Thoracic aorta (tissue), 2 donors: Measurements from ENCODE around the gene ARFGEF2. TPM values are rescaled to one million over a fixed set of nuclear protein-coding genes. Genes with fewer than 3 reads are reported as not detected.
"Not testable (repeated sequence)": the region's sequence is repeated elsewhere in the genome, so short reads cannot be mapped to it uniquely, and the experiment has no call there.

Experiments
- ATAC-seq: fragments of 150-250 bp; one replicate; pipeline ENCODE4 v1.8.0; 2017; ENCODE audit warnings: low read depth; ENCODE audit not compliant: insufficient number of reproducible peaks, low FRiP score
- DNase-seq: peaks from one replicate; pipeline ENCODE4 v3.0.0-alpha.2; 2020; ENCODE audit warnings: low spot score
- H3K27ac ChIP-seq, 2 donors: fragments of 200-600 bp; sonication (generic); 1 replicate in 1 of 2; 2 replicates in 1 of 2; pipeline ENCODE4 v1.5.1; 2016; ENCODE audit warnings: mild to moderate bottlenecking in 2 of 2, moderate library complexity in 2 of 2
- H3K27me3 ChIP-seq: fragments of 200-600 bp; sonication (generic); replicated peaks from 2 replicates; pipeline ENCODE4 v1.6.0; 2016; ENCODE audit warnings: mild to moderate bottlenecking; ENCODE audit not compliant: insufficient read depth
- H3K36me3 ChIP-seq: fragments of 200-600 bp; sonication (generic); one replicate; pipeline ENCODE4 v1.5.1; 2016
- H3K4me1 ChIP-seq, 2 donors: fragments of 200-600 bp; sonication (generic); 1 replicate in 1 of 2; 2 replicates in 1 of 2; pipeline versions ENCODE4 v1.5.1 to v1.6.0; 2016; ENCODE audit warnings: low read depth in 2 of 2, mild to moderate bottlenecking in 1 of 2; ENCODE audit not compliant: control insufficient read depth in 1 of 2
- H3K4me3 ChIP-seq: fragments of 200-600 bp; sonication (generic); 2 replicates; pipeline ENCODE4 v1.5.1; 2016; ENCODE audit warnings: mild to moderate bottlenecking
- H3K9me3 ChIP-seq: fragments of 200-600 bp; sonication (generic); 2 replicates; pipeline ENCODE4 v1.5.1; 2016
- CTCF ChIP-seq: fragments of 200-600 bp; sonication (generic); IDR thresholded peaks from one replicate; pipeline ENCODE4 v1.5.1; 2019; ENCODE audit warnings: antibody characterized with exemption
- total RNA-seq, 2 donors: library from RNA; depleted of rRNA; stranded (reverse); fragments of >200 nt; gene quantifications; one replicate each; pipeline versions ENCODE4 v1.1.0 to v1.2.3, GENCODE V29; 2016

Gene ARFGEF2
- total RNA-seq, 2 donors from 2014 or later, result 25.9 to 37.2 TPM

GRCh38 chr20:49052334-49052733, 130.8 kb downstream of the ARFGEF2 start:
- H3K4me1 ChIP-seq, result peaks cover 0 to 9% of the 10 kb centered on the region in 2 donors
- H3K9me3 ChIP-seq, result no peaks in the 10 kb centered on the region
- H3K4me3 ChIP-seq, result no peak overlapping the region
- TF ChIP-seq CTCF, result no peak
- H3K36me3 ChIP-seq, result no peaks in the 10 kb centered on the region
- no peak for DNase-seq
- H3K27ac ChIP-seq, result no peak overlapping the region
- no peak for ATAC-seq
- H3K27me3 ChIP-seq, result no peaks in the 10 kb centered on the region

- DNase-seq, result no peak
- no peak for TF ChIP-seq CTCF
- no peak overlapping the region for H3K27ac ChIP-seq
- H3K27me3 ChIP-seq, result no peaks in the 10 kb centered on the region
- no peaks in the 10 kb centered on the region for H3K9me3 ChIP-seq
- no peaks in the 10 kb centered on the region for H3K36me3 ChIP-seq
- no peak overlapping the region for H3K4me3 ChIP-seq
- H3K4me1 ChIP-seq, result no peaks in the 10 kb centered on the region
- no peak for ATAC-seq
These were observed 132.6 kb downstream of the ARFGEF2 start for GRCh38 chr20:49054056-49054643.

- Histone ChIP-seq H3K9me3 (no peaks in the 10 kb centered on the region), H3K27ac (no peak overlapping the region), H3K4me1 (no peaks in the 10 kb centered on the region), H3K36me3 (peaks cover 27% of the 10 kb centered on the region), H3K4me3 (no peak overlapping the region), H3K27me3 (no peaks in the 10 kb centered on the region)
- no peak for DNase-seq
- ATAC-seq, result no peak
- no peak for TF ChIP-seq CTCF
These were observed 141.8 kb downstream of the ARFGEF2 start for GRCh38 chr20:49063279-49063678.

GRCh38 chr20:49074521-49074920, 153.0 kb downstream of the ARFGEF2 start:
- Histone ChIP-seq H3K27me3 (no peaks in the 10 kb centered on the region), H3K4me1 (no peaks in the 10 kb centered on the region), H3K27ac (no peak overlapping the region), H3K9me3 (no peaks in the 10 kb centered on the region), H3K36me3 (peaks cover 41% of the 10 kb centered on the region), H3K4me3 (no peak overlapping the region)
- no peak for DNase-seq
- no peak for TF ChIP-seq CTCF
- ATAC-seq, result no peak

- Histone ChIP-seq H3K27me3 (no peaks in the 10 kb centered on the region), H3K9me3 (no peaks in the 10 kb centered on the region), H3K4me1 (no peaks in the 10 kb centered on the region), H3K27ac (no peak overlapping the region), H3K4me3 (no peak overlapping the region), H3K36me3 (peaks cover 36% of the 10 kb centered on the region)
- TF ChIP-seq CTCF, result no peak
- ATAC-seq, result no peak
- DNase-seq, result no peak
These were observed 156.8 kb downstream of the ARFGEF2 start for GRCh38 chr20:49078310-49078709.

GRCh38 chr20:49082295-49082694, 160.8 kb downstream of the ARFGEF2 start:
- not testable (repeated sequence) for H3K27me3 ChIP-seq, H3K9me3 ChIP-seq, H3K4me3 ChIP-seq, H3K4me1 ChIP-seq, H3K27ac ChIP-seq, ATAC-seq, DNase-seq
- peaks cover 30% of the 10 kb centered on the region for H3K36me3 ChIP-seq
